ENCODE measurements around the gene ARSG. TPM values are rescaled to one million over a fixed set of nuclear protein-coding genes. Genes with fewer than 3 reads are reported as not detected.

Gene ARSG
- total and polyA plus RNA-seq, 10 of the 15 experiments (the other 5 are each of a cell fraction or from before 2014, with no cell fraction given) = 2.9 to 13.5 (median 7.6) TPM

DNA sequence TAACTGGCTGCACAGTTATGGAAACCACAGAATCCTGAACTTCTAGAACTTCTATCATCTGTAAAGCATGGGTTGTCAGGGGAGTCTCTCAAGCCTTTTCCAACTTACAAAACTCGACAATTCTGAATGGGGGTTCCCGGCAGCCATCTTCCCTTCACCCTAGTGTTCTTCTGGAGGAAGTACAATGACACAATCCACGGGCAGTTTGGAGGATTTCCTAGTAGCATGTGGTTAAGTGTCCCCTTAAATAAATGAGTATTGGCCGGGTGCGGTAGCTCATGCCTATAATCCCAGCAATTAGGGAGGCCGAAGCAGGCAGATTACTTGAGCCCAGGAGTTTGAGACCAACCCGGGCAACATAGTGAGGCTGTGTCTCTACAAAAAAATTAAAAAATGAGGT lies 2.5 kb upstream of the ARSG start (continued):
- TF ChIP-seq, protein P1, sequence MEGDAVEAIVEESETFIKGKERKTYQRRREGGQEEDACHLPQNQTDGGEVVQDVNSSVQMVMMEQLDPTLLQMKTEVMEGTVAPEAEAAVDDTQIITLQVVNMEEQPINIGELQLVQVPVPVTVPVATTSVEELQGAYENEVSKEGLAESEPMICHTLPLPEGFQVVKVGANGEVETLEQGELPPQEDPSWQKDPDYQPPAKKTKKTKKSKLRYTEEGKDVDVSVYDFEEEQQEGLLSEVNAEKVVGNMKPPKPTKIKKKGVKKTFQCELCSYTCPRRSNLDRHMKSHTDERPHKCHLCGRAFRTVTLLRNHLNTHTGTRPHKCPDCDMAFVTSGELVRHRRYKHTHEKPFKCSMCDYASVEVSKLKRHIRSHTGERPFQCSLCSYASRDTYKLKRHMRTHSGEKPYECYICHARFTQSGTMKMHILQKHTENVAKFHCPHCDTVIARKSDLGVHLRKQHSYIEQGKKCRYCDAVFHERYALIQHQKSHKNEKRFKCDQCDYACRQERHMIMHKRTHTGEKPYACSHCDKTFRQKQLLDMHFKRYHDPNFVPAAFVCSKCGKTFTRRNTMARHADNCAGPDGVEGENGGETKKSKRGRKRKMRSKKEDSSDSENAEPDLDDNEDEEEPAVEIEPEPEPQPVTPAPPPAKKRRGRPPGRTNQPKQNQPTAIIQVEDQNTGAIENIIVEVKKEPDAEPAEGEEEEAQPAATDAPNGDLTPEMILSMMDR (IDR thresholded peaks at IDR 0.05 in 2 of 3, conservative IDR thresholded peaks at IDR 0.05 in 1 of 3; ENCODE audit: control insufficient read depth in 2 of 3, extremely low read depth in 1 of 3, insufficient read depth in 1 of 3, low read depth in 3 of 3, low read length in 3 of 3) = peak in 2 of 3 experiments; percentile 30 to 51; a peak in 2 of 6 replicates
- TF ChIP-seq SPI1 (IDR thresholded peaks at IDR 0.05; ENCODE audit: borderline replicate concordance, insufficient read depth, low read depth, low read length) = no peak
- no peak for TF ChIP-seq FOXK2 (IDR thresholded peaks at IDR 0.05)
- no peak for TF ChIP-seq TBL1XR1 (IDR thresholded peaks at IDR 0.05; ENCODE audit: low read depth, low read length)
- no peak for TF ChIP-seq MTA3 (IDR thresholded peaks at IDR 0.05; ENCODE audit: borderline replicate concordance, low read length)
- TF ChIP-seq, protein P2, sequence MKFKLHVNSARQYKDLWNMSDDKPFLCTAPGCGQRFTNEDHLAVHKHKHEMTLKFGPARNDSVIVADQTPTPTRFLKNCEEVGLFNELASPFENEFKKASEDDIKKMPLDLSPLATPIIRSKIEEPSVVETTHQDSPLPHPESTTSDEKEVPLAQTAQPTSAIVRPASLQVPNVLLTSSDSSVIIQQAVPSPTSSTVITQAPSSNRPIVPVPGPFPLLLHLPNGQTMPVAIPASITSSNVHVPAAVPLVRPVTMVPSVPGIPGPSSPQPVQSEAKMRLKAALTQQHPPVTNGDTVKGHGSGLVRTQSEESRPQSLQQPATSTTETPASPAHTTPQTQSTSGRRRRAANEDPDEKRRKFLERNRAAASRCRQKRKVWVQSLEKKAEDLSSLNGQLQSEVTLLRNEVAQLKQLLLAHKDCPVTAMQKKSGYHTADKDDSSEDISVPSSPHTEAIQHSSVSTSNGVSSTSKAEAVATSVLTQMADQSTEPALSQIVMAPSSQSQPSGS (IDR thresholded peaks at IDR 0.05; ENCODE audit: low read length) = peak; percentile 38; the same call in 1 of the 2 replicates
- TF ChIP-seq, protein P3, sequence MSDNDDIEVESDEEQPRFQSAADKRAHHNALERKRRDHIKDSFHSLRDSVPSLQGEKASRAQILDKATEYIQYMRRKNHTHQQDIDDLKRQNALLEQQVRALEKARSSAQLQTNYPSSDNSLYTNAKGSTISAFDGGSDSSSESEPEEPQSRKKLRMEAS (IDR thresholded peaks at IDR 0.05; ENCODE audit: low read depth, low read length) = no peak
- TF ChIP-seq NR2F1 (conservative IDR thresholded peaks at IDR 0.05) = no peak
- TF ChIP-seq HDAC2 (IDR thresholded peaks at IDR 0.05) = no peak
- no peak for TF ChIP-seq PML (IDR thresholded peaks at IDR 0.05; ENCODE audit: low read length)
- TF ChIP-seq POLR2A (IDR thresholded peaks at IDR 0.05; ENCODE audit: low read depth, low read length) = 0 out of 2 replicates have a peak, but pooled peaks have one; percentile 41
- TF ChIP-seq HCFC1 (IDR thresholded peaks at IDR 0.05; ENCODE audit: low read length) = no peak
- TF ChIP-seq, protein P4, sequence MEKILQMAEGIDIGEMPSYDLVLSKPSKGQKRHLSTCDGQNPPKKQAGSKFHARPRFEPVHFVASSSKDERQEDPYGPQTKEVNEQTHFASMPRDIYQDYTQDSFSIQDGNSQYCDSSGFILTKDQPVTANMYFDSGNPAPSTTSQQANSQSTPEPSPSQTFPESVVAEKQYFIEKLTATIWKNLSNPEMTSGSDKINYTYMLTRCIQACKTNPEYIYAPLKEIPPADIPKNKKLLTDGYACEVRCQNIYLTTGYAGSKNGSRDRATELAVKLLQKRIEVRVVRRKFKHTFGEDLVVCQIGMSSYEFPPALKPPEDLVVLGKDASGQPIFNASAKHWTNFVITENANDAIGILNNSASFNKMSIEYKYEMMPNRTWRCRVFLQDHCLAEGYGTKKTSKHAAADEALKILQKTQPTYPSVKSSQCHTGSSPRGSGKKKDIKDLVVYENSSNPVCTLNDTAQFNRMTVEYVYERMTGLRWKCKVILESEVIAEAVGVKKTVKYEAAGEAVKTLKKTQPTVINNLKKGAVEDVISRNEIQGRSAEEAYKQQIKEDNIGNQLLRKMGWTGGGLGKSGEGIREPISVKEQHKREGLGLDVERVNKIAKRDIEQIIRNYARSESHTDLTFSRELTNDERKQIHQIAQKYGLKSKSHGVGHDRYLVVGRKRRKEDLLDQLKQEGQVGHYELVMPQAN (conservative IDR thresholded peaks at IDR 0.05) = no peak
